SK-N-SH treated with all-trans-retinoic acid at 6 μM for 48 hours (cell line): ENCODE results near the gene PARL.

ENCODE experiments used
- CREB5 ChIP-seq: fragments of 250-450 bp; sonication (Bioruptor Pico); IDR thresholded peaks from 2 replicates; pipeline ENCODE4 v1.5.1; 2020; ENCODE audit warnings: low read depth, mild to moderate bottlenecking, moderate library complexity
- CSDC2 ChIP-seq: fragments of 250-450 bp; sonication (Bioruptor Pico); IDR thresholded peaks from 2 replicates; pipeline ENCODE4 v1.5.0; 2020; ENCODE audit warnings: mild to moderate bottlenecking, moderate library complexity
- CSRNP3 ChIP-seq: fragments of 250-450 bp; sonication (Bioruptor Pico); IDR thresholded peaks from 2 replicates; pipeline ENCODE4 v1.5.1; 2021; ENCODE audit warnings: mild to moderate bottlenecking, moderate library complexity
- GLIS3 ChIP-seq: fragments of 250-450 bp; sonication (Bioruptor Pico); IDR thresholded peaks from 2 replicates; pipeline ENCODE4 v1.5.0; 2020; ENCODE audit warnings: mild to moderate bottlenecking, moderate library complexity
- ISL1 ChIP-seq: fragments of 250-450 bp; sonication (Bioruptor Pico); IDR thresholded peaks from 2 replicates; pipeline ENCODE4 v2.1.2; 2022; ENCODE audit warnings: mild to moderate bottlenecking, moderate library complexity
- PATZ1 ChIP-seq: fragments of 250-450 bp; sonication (Bioruptor Pico); IDR thresholded peaks from 2 replicates; pipeline ENCODE4 v1.8.0; 2020; ENCODE audit warnings: mild to moderate bottlenecking, moderate library complexity, borderline replicate concordance
- POU6F1 ChIP-seq: fragments of 250-450 bp; sonication (Bioruptor Pico); IDR thresholded peaks from 2 replicates; pipeline ENCODE4 v1.8.0; 2021; ENCODE audit warnings: low read depth, mild to moderate bottlenecking, moderate library complexity, borderline replicate concordance
- PPARA ChIP-seq: fragments of 250-450 bp; sonication (Bioruptor Pico); IDR thresholded peaks from 2 replicates; pipeline ENCODE4 v1.5.0; 2020; ENCODE audit warnings: mild to moderate bottlenecking, borderline replicate concordance
- RARB ChIP-seq: fragments of 250-450 bp; sonication (Bioruptor Pico); IDR thresholded peaks from 2 replicates; pipeline ENCODE4 v1.8.0; 2021; ENCODE audit warnings: mild to moderate bottlenecking, moderate library complexity
- TSHZ2 ChIP-seq: fragments of 250-450 bp; sonication (Bioruptor Pico); IDR thresholded peaks from 2 replicates; pipeline ENCODE4 v1.5.0; 2020; ENCODE audit warnings: mild to moderate bottlenecking, moderate library complexity
- ZFP3 ChIP-seq: fragments of 250-450 bp; sonication (Bioruptor Pico); IDR thresholded peaks from 2 replicates; pipeline ENCODE4 v1.5.0; 2020; ENCODE audit warnings: mild to moderate bottlenecking, moderate library complexity

- TF ChIP-seq RARB (CRISPR knock-in tag) (no peak), GLIS3 (CRISPR knock-in tag) (no peak), PATZ1 (no peak), TSHZ2 (CRISPR knock-in tag) (no peak), CSDC2 (no peak), CSRNP3 (CRISPR knock-in tag) (no peak), CREB5 (CRISPR knock-in tag) (no peak), ISL1 (no peak), ZFP3 (CRISPR knock-in tag) (no peak), POU6F1 (CRISPR knock-in tag) (no peak), PPARA (CRISPR knock-in tag) (no peak)
These were observed 20.4 kb upstream of the PARL start for GRCh38 chr3:183904833-183905780.
